Stimulated activated naive CD4-positive, alpha-beta T cell (primary cell): ENCODE measurements around the gene KRT82.
A peak's percentile ranks its signal among the peaks of the same experiment; 100 is the strongest.
"Not testable (repeated sequence)": the region's sequence is repeated elsewhere in the genome, so short reads cannot be mapped to it uniquely, and the experiment has no call there.

Experiments
- DNase-seq, 6 experiments: peaks; one replicate each; lab custom pipeline; 2025; lab: John Stamatoyannopoulos, UW

KRT82 gene

DNA sequence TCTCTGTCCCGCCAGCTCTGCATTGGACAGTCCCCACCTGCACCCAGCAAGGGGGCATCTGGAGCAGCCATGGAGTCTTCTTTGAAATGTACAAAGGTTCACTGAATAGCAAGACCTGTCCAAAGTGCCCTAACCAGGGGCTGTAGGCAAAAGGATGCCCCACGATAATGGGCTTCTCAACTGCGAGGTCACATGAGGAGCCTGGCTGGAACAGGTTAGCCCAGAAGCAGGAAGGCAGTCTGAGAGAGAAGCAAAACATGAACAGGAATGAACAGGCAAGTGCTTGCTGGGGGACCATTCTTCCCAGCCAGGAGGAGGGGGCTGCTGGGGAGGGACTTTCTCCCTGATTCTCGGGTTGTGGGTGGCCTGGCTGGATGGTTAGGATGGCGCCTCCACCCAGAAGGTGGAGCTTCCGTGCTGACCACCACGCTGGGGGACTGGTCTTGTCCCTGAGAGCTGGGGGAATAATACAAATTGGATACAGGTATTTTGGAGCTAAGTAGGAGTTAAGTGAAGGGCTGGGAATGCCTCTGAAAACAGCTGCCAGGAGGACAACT, 46.0 kb downstream of the KRT82 start:
- DNase-seq, result no peak

DNA sequence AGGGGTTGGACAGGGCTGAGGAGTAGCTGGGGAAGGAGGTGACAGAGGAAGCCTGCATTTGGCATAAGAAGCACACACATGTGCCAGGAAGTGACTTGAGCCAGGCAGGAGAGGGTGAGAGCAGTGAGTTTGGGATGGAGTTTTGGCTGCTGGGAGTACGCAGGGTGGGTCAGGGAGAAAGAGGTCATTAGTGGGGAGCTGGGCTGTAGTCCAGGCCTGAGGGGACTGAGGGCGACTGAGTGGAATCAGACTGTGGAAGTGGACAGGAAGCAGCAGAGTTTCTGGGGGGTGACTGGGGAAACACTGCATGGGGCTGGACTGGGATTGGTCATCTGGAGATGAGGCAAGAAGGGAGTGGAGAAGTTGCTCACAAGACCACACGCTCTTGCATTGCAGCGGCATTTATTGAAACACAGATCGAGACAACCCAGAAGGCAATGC, 46.5 kb downstream of the KRT82 start:
- no peak for DNase-seq

DNA sequence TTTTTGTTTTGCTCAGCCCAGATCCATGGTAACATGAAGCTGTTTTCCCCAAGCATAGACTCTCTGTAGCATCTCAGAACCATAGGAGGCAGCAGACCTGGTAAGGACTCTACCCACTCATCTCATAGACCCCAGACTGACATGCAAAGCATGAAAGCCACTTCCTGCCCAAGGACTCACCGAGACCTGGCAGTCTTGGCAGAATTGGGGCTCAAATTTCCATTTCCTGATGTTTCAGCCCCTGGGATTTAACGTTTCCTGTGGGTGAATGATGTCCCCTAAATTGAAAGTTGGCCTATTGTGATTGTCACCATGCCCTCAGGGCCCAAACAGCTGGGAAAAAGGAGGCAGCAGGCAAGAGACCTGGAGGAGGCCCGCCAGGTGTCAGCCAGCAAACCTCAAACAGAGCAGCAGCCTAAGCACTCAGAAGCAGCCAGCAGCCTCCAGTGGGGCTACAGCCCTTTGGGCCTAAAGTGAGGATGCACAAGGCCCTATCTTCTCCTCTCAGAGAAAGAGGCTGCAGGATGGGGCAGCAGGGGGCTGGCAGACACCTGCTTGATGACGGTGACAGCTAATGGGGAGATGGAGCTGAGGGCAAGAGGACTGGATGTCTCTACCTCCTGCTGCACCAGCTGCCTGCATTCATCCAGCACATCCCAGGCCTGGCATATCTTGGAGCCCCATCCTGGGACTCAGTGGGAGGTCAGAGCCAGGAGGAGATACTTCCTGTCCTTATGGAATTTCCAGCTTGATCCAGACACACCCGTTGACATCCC, 47.4 kb downstream of the KRT82 start:
- peak in 3 of 6 experiments; percentile 21 to 48 (median 24) for DNase-seq

DNA sequence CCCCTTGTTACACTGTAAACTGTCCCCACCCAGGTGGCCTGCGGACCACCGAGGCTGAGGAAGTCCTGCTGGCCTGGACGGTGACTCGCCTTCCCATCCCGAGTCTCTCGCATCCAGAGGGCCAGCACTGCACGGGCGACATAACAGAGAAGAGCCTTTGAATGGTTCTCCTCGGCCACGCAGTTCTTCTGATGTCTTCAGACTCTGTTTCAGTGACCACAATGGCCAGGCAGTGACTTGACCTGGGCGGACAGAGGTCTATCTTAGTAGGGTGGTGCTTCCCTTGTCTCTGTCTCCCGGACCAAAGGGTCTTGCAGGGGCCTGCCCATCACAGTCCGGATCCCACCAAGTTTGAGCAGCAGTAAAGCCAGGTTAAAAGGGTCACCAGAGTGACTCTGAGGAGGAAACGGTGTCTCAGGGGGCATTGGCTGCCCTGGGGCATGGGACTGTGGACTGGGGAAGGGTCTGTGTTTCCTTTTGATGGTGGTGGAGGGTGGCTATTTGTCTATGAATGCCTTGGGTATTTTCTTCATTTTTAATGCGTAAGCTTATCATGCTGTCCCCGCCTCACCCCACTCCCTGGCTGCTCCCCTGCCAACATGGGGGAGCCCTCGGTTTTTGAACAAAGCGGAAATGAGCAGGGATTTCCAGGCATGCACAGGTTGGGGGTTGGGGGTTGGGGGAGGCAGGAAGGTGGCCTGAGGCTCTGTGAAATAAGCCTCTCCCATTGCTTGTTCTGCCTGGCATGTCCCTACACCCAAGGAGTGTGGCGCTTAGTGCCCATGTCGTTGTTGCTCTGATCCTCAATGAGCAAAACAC, 49.2 kb downstream of the KRT82 start:
- no peak for DNase-seq

- DNase-seq, result no peak
These were observed 49.9 kb downstream of the KRT82 start for GRCh38 chr12:52356031-52356761.

DNA sequence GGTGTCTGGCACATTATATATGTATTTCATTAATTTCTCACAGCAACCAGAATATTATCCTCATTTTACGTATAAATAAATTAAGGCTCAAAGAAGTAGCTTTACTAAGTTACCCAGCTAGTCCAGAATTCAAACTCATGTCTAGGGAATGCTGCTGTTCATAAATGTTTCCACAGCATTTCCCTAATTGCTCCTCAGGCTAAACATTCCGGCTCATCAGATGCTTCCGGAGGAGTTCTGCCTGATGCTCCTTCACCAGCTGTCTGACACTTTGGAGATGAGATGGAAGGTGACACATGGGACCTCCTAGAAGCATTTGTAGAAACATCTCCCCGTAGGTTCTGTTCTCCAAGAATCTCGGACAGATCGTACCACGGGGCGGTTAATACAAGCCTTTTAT, 51.0 kb downstream of the KRT82 start:
- DNase-seq, result no peak

DNA sequence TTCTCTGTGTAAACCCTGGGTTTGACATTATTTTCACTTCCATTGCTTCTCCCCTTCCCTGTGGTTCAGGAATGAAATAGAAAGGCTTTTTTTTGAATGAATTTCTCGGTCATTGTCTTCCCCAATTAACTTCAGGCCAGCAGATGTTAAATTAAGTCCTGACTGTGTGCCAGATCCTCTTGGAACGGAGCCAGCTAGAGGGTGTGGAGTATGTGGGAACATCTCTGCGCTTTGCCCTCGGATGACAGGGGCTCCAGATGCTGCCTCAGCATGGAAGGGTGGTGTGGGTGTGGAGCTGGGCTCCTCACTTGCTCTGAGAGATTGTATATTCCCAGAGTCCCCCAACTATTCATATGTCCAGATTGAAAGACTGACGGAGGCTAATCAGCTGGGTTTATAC, 51.9 kb downstream of the KRT82 start:
- DNase-seq, result no peak

GRCh38 chr12:52353766-52354165, 52.4 kb downstream of the KRT82 start:
- DNase-seq, result no peak

DNA sequence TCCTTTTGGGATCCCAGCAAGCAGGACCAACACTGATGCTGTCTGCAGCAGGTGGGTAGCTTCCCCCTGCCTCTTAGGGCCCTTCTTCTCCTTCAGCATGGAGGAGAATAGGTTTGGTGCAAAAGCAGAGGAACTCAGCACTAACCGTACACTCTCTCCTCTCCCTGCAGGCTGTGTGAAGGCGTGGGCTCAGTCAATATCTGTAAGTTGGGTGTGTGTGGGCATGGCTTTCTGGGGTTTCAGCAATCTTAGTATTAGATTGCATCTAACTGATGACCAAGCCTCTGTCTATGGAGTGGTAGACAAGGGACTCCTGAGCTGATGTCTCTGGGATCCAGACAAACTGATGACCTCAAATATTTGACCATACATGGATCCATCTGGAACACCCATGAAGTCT, 53.2 kb downstream of the KRT82 start:
- DNase-seq, result no peak

GRCh38 chr12:52351196-52352059, 54.7 kb downstream of the KRT82 start:
- DNase-seq, result peak; percentile 18 to 74 (median 46)

DNA sequence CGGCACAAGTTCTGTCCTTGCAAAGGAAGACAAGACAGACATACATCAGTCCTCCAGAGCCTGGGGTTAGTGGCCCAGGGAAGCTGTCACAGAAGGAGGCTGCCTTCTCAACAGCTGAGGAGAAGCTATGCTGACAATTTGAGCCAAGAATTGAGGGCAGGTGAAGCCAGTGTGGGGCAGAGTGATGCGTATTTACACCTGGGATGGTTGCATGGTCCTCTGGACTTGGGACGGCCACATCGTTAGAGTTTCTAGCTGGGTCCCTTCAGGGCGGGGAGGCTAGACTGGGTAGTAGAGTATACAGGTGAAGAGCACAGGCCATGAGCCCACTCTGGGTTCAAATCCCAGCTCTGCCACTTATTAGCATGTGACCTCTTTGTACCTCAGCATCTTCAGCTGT, 55.3 kb downstream of the KRT82 start:
- DNase-seq, result no peak

DNA sequence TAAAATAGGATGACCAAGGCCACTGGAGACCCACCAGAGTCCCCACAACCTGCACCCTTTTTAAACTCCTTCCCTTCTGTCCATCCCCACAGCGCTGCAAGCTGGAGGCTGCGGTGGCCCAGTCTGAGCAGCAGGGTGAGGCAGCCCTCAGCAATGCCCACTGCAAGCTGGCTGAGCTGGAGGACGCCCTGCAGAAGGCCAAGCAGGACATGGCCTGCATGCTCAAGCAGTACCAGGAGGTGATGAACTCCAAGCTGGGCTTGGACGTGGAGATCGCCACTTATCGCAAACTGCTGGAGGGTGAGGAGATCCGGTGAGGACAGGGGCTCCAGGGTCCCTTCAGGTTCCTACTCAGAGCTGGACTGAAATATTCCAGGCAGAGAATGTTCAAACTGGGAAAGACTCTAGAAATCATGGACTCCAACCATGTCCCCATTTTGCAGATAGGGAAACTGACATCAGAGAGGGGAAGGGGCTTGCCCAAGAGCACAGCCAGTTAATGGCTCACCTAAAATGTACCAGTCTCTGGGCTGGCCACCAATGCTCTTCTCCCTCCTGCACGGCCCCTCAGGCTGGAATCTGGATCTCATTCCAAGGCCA, 56.0 kb downstream of the KRT82 start:
- DNase-seq, result no peak

GRCh38 chr12:52349196-52349595, 56.9 kb downstream of the KRT82 start:
- DNase-seq, result no peak

GRCh38 chr12:52347551-52348510, 58.3 kb downstream of the KRT82 start:
- no peak for DNase-seq

DNA sequence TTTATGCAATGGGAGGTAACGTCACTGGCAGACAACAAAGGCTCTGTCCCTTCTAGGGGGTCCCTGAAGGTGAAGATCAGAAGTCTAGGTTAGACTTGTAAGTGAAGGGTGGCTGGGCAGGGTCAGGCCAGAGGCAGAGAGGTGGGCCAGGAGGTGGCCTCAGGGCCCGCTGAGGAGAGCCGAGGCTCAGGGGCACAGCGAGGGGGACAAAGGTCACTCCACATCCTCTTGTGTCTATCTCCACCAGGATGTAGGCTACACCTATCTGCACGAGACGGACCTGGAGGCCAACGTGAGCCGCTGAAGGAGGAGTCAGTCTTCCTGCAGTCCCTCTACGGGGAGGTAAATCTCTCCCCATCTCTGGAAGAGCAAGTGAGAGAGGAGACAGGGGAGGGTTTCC, 59.1 kb downstream of the KRT82 start:
- no peak for DNase-seq

DNA sequence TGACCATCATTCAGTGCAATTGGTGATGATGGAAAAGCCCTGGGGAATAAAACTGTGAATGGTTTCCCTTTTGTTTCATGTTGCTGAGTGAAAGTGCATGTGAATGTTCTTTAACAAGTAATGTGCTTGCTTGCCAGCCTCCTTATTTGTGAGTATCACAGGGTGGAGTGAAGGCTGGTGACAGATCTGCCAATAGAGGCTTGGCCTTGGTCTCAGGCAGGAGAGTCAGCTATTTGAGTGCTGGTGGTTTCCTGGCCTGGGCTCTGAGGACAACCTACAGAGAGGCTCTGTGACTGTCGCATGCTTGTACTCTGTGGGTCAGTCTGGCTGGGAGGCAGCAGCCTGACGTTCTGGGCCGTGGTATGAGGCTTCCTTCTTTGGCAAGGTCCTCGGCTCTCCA, 59.5 kb downstream of the KRT82 start:
- no peak for DNase-seq

GRCh38 chr12:52345041-52345440, 61.1 kb downstream of the KRT82 start:
- not testable (repeated sequence) for DNase-seq

DNA sequence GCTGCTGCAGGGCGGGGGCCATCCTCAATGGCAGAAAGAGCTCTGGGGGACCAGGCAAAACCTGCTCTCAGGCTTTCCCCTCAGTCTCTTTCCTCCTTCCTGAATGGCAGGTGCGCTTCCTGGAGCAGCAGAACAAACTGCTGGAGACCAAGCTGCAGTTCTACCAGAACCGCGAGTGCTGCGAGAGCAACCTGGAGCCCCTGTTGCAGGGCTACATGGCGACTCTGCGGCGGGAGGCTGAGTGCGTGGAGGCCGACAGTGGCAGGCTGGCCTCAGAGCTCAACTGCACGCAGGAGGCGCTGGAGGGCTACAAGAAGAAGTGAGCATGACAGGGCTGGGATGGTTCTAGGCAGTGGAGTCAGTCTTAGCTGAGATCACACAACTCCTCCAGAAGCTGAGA, 62.0 kb downstream of the KRT82 start:
- DNase-seq, result no peak
